HCEC 1CT (cell line): Measurements from ENCODE around the gene XXYLT1.
"Not testable (repeated sequence)": the region's sequence is repeated elsewhere in the genome, so short reads cannot be mapped to it uniquely, and the experiment has no call there.

Experiments
- DNase-seq: peaks from one replicate; pipeline ENCODE4 v3.0.0-alpha.2; 2017

Gene XXYLT1

GRCh38 chr3:195057716-195058115 lies 213.2 kb downstream of the XXYLT1 start:
- no peak for DNase-seq

- no peak for DNase-seq
Observed at GRCh38 chr3:195056506-195056905, 214.5 kb downstream of the XXYLT1 start.

- DNase-seq: no peak
Observed at GRCh38 chr3:195054311-195054710, 216.6 kb downstream of the XXYLT1 start.

GRCh38 chr3:195052939-195053338 lies 218.0 kb downstream of the XXYLT1 start:
- no peak for DNase-seq

GRCh38 chr3:195050296-195050695 lies 220.7 kb downstream of the XXYLT1 start:
- not testable (repeated sequence) for DNase-seq

GRCh38 chr3:195048059-195048905 lies 222.7 kb downstream of the XXYLT1 start:
- no peak for DNase-seq

- no peak for DNase-seq
Observed at GRCh38 chr3:195047536-195047935, 223.4 kb downstream of the XXYLT1 start.

- no peak for DNase-seq
Observed at GRCh38 chr3:195046441-195046840, 224.5 kb downstream of the XXYLT1 start.

- DNase-seq: no peak
Observed at GRCh38 chr3:195045481-195046210, 225.3 kb downstream of the XXYLT1 start.

- DNase-seq: no peak
Observed at GRCh38 chr3:195044411-195044810, 226.5 kb downstream of the XXYLT1 start.

- no peak for DNase-seq
Observed at GRCh38 chr3:195043607-195044339, 227.2 kb downstream of the XXYLT1 start.

GRCh38 chr3:195042743-195043606 lies 228.0 kb downstream of the XXYLT1 start:
- no peak for DNase-seq

- DNase-seq: no peak
Observed at GRCh38 chr3:195041871-195042742, 228.9 kb downstream of the XXYLT1 start.

- no peak for DNase-seq
Observed at GRCh38 chr3:195040773-195041520, 230.0 kb downstream of the XXYLT1 start.

GRCh38 chr3:195040094-195040493 lies 230.9 kb downstream of the XXYLT1 start:
- DNase-seq: no peak

GRCh38 chr3:195039180-195039843 lies 231.6 kb downstream of the XXYLT1 start:
- DNase-seq: no peak

- DNase-seq: no peak
Observed at GRCh38 chr3:195038161-195038560, 232.8 kb downstream of the XXYLT1 start.

- DNase-seq: not testable (repeated sequence)
Observed at GRCh38 chr3:195037586-195037985, 233.4 kb downstream of the XXYLT1 start.

GRCh38 chr3:195036974-195037373 lies 234.0 kb downstream of the XXYLT1 start:
- no peak for DNase-seq

GRCh38 chr3:195036574-195036973 lies 234.4 kb downstream of the XXYLT1 start:
- no peak for DNase-seq
